Calu3 (cell line): ENCODE measurements around the gene SNX30. TPM values are rescaled to one million over a fixed set of nuclear protein-coding genes. Genes with fewer than 3 reads are reported as not detected.

ENCODE experiments used
- BruUV-seq: library from RNA; stranded (reverse); fragments of 400-500 nt; replicated peaks from 2 replicates; lab custom pipeline; 2021; lab: Mats Ljungman, UMichigan
- CTCF ChIA-PET: fragments of 300-600 bp; sonication (Branson Sonifier 250); formaldehyde crosslinking; loops from one replicate; lab custom pipeline; 2022; ENCODE audit warnings: antibody characterized with exemption; lab: Charles Lee
- DNase-seq: peaks from one replicate; pipeline ENCODE4 v3.0.0; 2022
- H3K27ac Mint-ChIP-seq: one replicate; pipeline ENCODE4 v1.8.0; 2022; ENCODE audit warnings: mixed read lengths; ENCODE audit not compliant: unreplicated experiment
- H3K27me3 Mint-ChIP-seq: one replicate; pipeline ENCODE4 v1.8.0; 2022; ENCODE audit warnings: mixed read lengths; ENCODE audit not compliant: unreplicated experiment
- H3K36me3 Mint-ChIP-seq: one replicate; pipeline ENCODE4 v1.8.0; 2022; ENCODE audit warnings: mild to moderate bottlenecking, moderate library complexity, mixed read lengths; ENCODE audit not compliant: insufficient read depth, unreplicated experiment
- H3K4me1 Mint-ChIP-seq: one replicate; pipeline ENCODE4 v1.8.0; 2022; ENCODE audit warnings: mild to moderate bottlenecking, low read depth, mixed read lengths; ENCODE audit not compliant: unreplicated experiment
- H3K4me3 Mint-ChIP-seq: one replicate; pipeline ENCODE4 v1.8.0; 2022; ENCODE audit warnings: mild to moderate bottlenecking, low read depth, moderate library complexity, mixed read lengths; ENCODE audit not compliant: unreplicated experiment
- H3K9me3 Mint-ChIP-seq: one replicate; pipeline ENCODE4 v1.8.0; 2022; ENCODE audit warnings: low read depth, mixed read lengths; ENCODE audit not compliant: unreplicated experiment
- CTCF ChIP-seq: fragments of 200-600 bp; IDR thresholded peaks from one replicate; pipeline ENCODE4 v1.8.0; 2022; ENCODE audit warnings: antibody characterized with exemption; ENCODE audit not compliant: unreplicated experiment
- intact Hi-C: fragments of 100-400 bp; cut with micrococcal nuclease; formaldehyde crosslinking; loops from one replicate; pipeline ENCODE4 v1.10.0; 2022; ENCODE audit not compliant: unreplicated experiment
- total RNA-seq: library from RNA; stranded (reverse); gene quantifications from 2 replicates; pipeline ENCODE4 v1.2.3, GENCODE V29; 2022

SNX30 gene
- total RNA-seq, 1 experiment from 2014 or later = 8.7 TPM

- no peak for TF ChIP-seq CTCF
- DNase-seq = no peak
- Mint-ChIP-seq H3K27me3 (no peaks in the 10 kb centered on the region), H3K4me3 (no peak overlapping the region), H3K27ac (no peak overlapping the region), H3K36me3 (peaks cover 9% of the 10 kb centered on the region), H3K9me3 (no peaks in the 10 kb centered on the region), H3K4me1 (no peaks in the 10 kb centered on the region)
- no TSS peak for BruUV-seq
- intact Hi-C loops = no loop called here
- CTCF ChIA-PET = no interaction called here
Observed at GRCh38 chr9:112836394-112836793, 85.8 kb downstream of the SNX30 start.

- Mint-ChIP-seq H3K27me3 (no peaks in the 10 kb centered on the region), H3K4me1 (no peaks in the 10 kb centered on the region), H3K36me3 (peaks cover 9% of the 10 kb centered on the region), H3K9me3 (no peaks in the 10 kb centered on the region), H3K27ac (no peak overlapping the region), H3K4me3 (no peak overlapping the region)
- no peak for TF ChIP-seq CTCF
- intact Hi-C loops = no loop called here
- no peak for DNase-seq
- CTCF ChIA-PET = no interaction called here
- BruUV-seq = no TSS peak
Observed at GRCh38 chr9:112838342-112838741, 87.8 kb downstream of the SNX30 start.

DNA sequence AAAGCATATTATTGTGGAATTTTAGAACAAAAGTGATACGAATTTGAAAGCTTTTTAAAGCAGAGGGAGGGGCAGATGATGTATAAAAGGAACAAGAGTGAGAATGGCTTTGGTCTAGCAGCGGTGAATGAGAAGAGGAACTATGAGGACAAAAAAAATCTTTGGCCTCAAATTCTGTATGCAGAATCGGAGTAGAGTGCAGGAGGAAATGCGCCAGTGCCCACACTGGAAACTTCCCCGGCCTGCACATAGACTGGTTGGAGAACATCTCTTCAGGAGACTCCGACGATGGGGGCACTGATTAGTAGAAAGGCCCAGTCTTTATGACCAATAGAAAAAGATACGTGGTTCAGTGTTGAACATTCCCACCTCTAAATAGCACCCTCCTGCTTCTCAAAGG, 88.8 kb downstream of the SNX30 start:
- no peak for TF ChIP-seq CTCF
- CTCF ChIA-PET = no interaction called here

GRCh38 chr9:112841261-112841660, 90.7 kb downstream of the SNX30 start:
- Mint-ChIP-seq H3K4me3 (no peak overlapping the region), H3K27me3 (no peaks in the 10 kb centered on the region), H3K27ac (no peak overlapping the region), H3K36me3 (peaks cover 9% of the 10 kb centered on the region), H3K9me3 (no peaks in the 10 kb centered on the region), H3K4me1 (peaks cover 11% of the 10 kb centered on the region)
- DNase-seq = no peak
- no peak for TF ChIP-seq CTCF
- intact Hi-C loops = no loop called here
- no TSS peak for BruUV-seq
- CTCF ChIA-PET = interaction anchor here (0.6 kb wide), 1 partner anchor 881 kb away, joined by 4 read pairs; no protein-coding TSS in a partner anchor

More for the DNA sequence above, 88.8 kb downstream of the SNX30 start:
- BruUV-seq = no TSS peak
- intact Hi-C loops = no loop called here
- H3K27me3 Mint-ChIP-seq = no peaks in the 10 kb centered on the region
- no peak for DNase-seq
- H3K9me3 Mint-ChIP-seq = no peaks in the 10 kb centered on the region
- peaks cover 2% of the 10 kb centered on the region for H3K4me1 Mint-ChIP-seq
- peaks cover 9% of the 10 kb centered on the region for H3K36me3 Mint-ChIP-seq
- H3K4me3 Mint-ChIP-seq = no peak overlapping the region
- H3K27ac Mint-ChIP-seq = no peak overlapping the region
